Neuronal stem cell (in vitro differentiated cells): ENCODE measurements around the gene DPM1.

Experiments
- DNase-seq: peaks from one replicate; pipeline ENCODE4 v3.0.0-alpha.2; 2013; ENCODE audit warnings: low spot score
- H2AFZ ChIP-seq: one replicate; pipeline ENCODE4 v1.6.1; 2013; ENCODE audit warnings: mild to moderate bottlenecking, low read length, inconsistent platforms
- H2AK5ac ChIP-seq: 2 replicates; pipeline ENCODE4 v1.6.1; 2013; ENCODE audit warnings: low read depth, mild to moderate bottlenecking, inconsistent platforms, low read length, moderate library complexity, mixed read lengths
- H2BK120ac ChIP-seq: 2 replicates; pipeline ENCODE4 v1.6.1; 2013; ENCODE audit warnings: low read depth, mild to moderate bottlenecking, inconsistent platforms, low read length, moderate library complexity, mixed read lengths
- H2BK12ac ChIP-seq: one replicate; pipeline ENCODE4 v1.6.1; 2013; ENCODE audit warnings: low read length, inconsistent platforms
- H2BK15ac ChIP-seq: 2 replicates; pipeline ENCODE4 v1.6.1; 2013; ENCODE audit warnings: mild to moderate bottlenecking, low read length, inconsistent platforms, mixed read lengths
- H2BK5ac ChIP-seq: one replicate; pipeline ENCODE4 v1.6.1; 2013; ENCODE audit warnings: inconsistent platforms, mild to moderate bottlenecking, low read length, moderate library complexity
- H3K14ac ChIP-seq: one replicate; pipeline ENCODE4 v1.6.1; 2013; ENCODE audit warnings: low read length, inconsistent platforms
- H3K18ac ChIP-seq: 2 replicates; pipeline ENCODE4 v1.6.1; 2013; ENCODE audit warnings: low read length, inconsistent platforms
- H3K23ac ChIP-seq: 2 replicates; pipeline ENCODE4 v1.6.1; 2013; ENCODE audit warnings: low read depth, mild to moderate bottlenecking, mixed read lengths, low read length, inconsistent platforms; ENCODE audit not compliant: poor library complexity
- H3K27ac ChIP-seq: replicated peaks from 3 replicates; pipeline ENCODE4 v1.5.1; 2013; ENCODE audit warnings: low read length, inconsistent platforms
- H3K27me3 ChIP-seq, 3 experiments: 2 replicates each; pipeline ENCODE4 v1.6.1; 2013; ENCODE audit warnings: low read length in 3 of 3, mild to moderate bottlenecking in 2 of 3, inconsistent platforms in 1 of 3, low read depth in 1 of 3, mixed read lengths in 1 of 3, moderate library complexity in 1 of 3; ENCODE audit not compliant: control insufficient read depth in 3 of 3, insufficient read depth in 3 of 3
- H3K36me3 ChIP-seq, 2 donors: replicated peaks in 1 of 2; 2 replicates each; pipeline ENCODE4 v1.6.1; 2013; ENCODE audit warnings: low read length in 2 of 2; ENCODE audit not compliant: control insufficient read depth in 2 of 2, insufficient read depth in 2 of 2
- H3K4ac ChIP-seq: 2 replicates; pipeline ENCODE4 v1.6.1; 2013; ENCODE audit warnings: inconsistent platforms, mild to moderate bottlenecking, low read length, moderate library complexity
- H3K4me1 ChIP-seq, 2 donors: 1 replicate in 1 of 2; 2 replicates in 1 of 2; pipeline ENCODE4 v1.6.1; 2013; ENCODE audit warnings: low read length in 2 of 2, low read depth in 1 of 2; ENCODE audit not compliant: control insufficient read depth in 2 of 2, insufficient read depth in 1 of 2
- H3K4me2 ChIP-seq: one replicate; pipeline ENCODE4 v1.6.1; 2013; ENCODE audit warnings: mild to moderate bottlenecking, low read length, inconsistent platforms; ENCODE audit not compliant: insufficient read depth, poor library complexity, severe bottlenecking
- H3K4me3 ChIP-seq, 2 donors: 2 replicates each; pipeline ENCODE4 v1.5.1; 2013; ENCODE audit warnings: low read length in 2 of 2, mild to moderate bottlenecking in 2 of 2, inconsistent platforms in 1 of 2, moderate library complexity in 1 of 2
- H3K79me1 ChIP-seq: one replicate; pipeline ENCODE4 v1.6.1; 2013; ENCODE audit warnings: low read depth, mild to moderate bottlenecking, inconsistent platforms, low read length, moderate library complexity
- H3K9ac ChIP-seq: one replicate; pipeline ENCODE4 v1.6.1; 2013; ENCODE audit warnings: mild to moderate bottlenecking, low read depth, low read length, inconsistent platforms; ENCODE audit not compliant: poor library complexity
- H3K9me3 ChIP-seq, 2 donors: replicated peaks in 1 of 2; 2 replicates each; pipeline versions ENCODE3 to v1.6.1; 2013; ENCODE audit warnings: low read length in 2 of 2, mild to moderate bottlenecking in 2 of 2, inconsistent platforms in 1 of 2, low read depth in 1 of 2, mixed read lengths in 1 of 2, moderate library complexity in 1 of 2; ENCODE audit not compliant: control insufficient read depth in 2 of 2, insufficient read depth in 1 of 2
- H4K8ac ChIP-seq: one replicate; pipeline ENCODE4 v1.6.1; 2013; ENCODE audit warnings: low read depth, mild to moderate bottlenecking, inconsistent platforms, low read length, moderate library complexity
- H4K91ac ChIP-seq: one replicate; pipeline ENCODE4 v1.6.1; 2013; ENCODE audit warnings: low read length, low read depth, mild to moderate bottlenecking, inconsistent platforms; ENCODE audit not compliant: poor library complexity
- WGBS, 2 donors: extraction: QIAGEN DNeasy Blood & Tissue Kit; methylation state at CpG; one replicate each; pipeline ENCODE4 v1.1.7; 2013; ENCODE audit warnings: missing lambda C conversion rate in 2 of 2, mixed read lengths in 1 of 2; ENCODE audit not compliant: insufficient read length in 2 of 2, insufficient replicate concordance in 1 of 2; ENCODE audit errors: extremely low coverage in 2 of 2; 5-methylcytosine and 5-hydroxymethylcytosine counted together

DPM1 gene

GRCh38 chr20:50992336-50992732, 34.0 kb upstream of the DPM1 start:
- no peaks in the 10 kb centered on the region for H3K79me1 ChIP-seq
- H2BK120ac ChIP-seq, result no peak overlapping the region
- no peak for DNase-seq
- no peak overlapping the region for H2AK5ac ChIP-seq
- no peak overlapping the region for H3K23ac ChIP-seq
- H3K9me3 ChIP-seq, result no peaks in the 10 kb centered on the region
- no peak overlapping the region for H3K27ac ChIP-seq
- no peak overlapping the region for H3K4ac ChIP-seq
- H4K91ac ChIP-seq, result no peak overlapping the region
- H2BK15ac ChIP-seq, result no peak overlapping the region
- H3K4me2 ChIP-seq, result no peak overlapping the region
- no peak overlapping the region for H3K18ac ChIP-seq
- H2BK5ac ChIP-seq, result no peak overlapping the region
- no peak overlapping the region for H3K4me3 ChIP-seq
- no peak overlapping the region for H4K8ac ChIP-seq
- peak overlapping the region; percentile 14 for H2BK12ac ChIP-seq
- no peak overlapping the region for H3K14ac ChIP-seq
- H3K4me1 ChIP-seq, result peaks cover 5 to 6% of the 10 kb centered on the region in 2 donors
- H3K9ac ChIP-seq, result no peak overlapping the region
- no CpG with 5 or more reads among the region's 4 CpGs for WGBS, 2 donors
- peak overlapping the region; percentile 59 for H2AFZ ChIP-seq
- peaks cover 0 to 3% (median 0%) of the 10 kb centered on the region in 3 experiments for H3K27me3 ChIP-seq
- no peaks in the 10 kb centered on the region for H3K36me3 ChIP-seq

DNA sequence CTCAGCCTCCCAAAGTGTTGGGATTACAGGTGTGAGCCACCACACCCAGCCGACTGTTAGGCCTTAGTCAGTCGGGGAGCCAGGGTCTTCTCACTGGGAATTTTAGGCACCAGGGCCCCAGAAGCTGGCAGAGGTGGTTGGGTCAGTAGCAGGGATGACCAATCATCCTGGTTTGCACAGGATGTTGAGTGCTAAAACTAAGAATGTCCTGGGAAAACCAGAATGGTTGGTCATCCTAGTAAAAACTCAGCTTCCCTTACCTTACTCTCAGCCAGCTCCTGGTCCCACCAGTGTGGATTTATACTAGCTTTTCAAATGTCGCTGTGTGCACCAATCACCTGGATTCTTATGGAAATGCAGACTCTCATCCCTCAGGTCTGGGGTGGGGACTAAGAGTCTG, 32.7 kb upstream of the DPM1 start:
- no peak overlapping the region for H3K18ac ChIP-seq
- H2BK15ac ChIP-seq, result no peak overlapping the region
- no peak overlapping the region for H2BK5ac ChIP-seq
- H2BK120ac ChIP-seq, result no peak overlapping the region
- no CpG with 5 or more reads among the region's 3 CpGs for WGBS, 2 donors
- H2BK12ac ChIP-seq, result no peak overlapping the region
- H3K9ac ChIP-seq, result no peak overlapping the region
- no peak overlapping the region for H3K4me3 ChIP-seq
- no peak overlapping the region for H3K4ac ChIP-seq
- H3K4me2 ChIP-seq, result no peak overlapping the region
- no peaks in the 10 kb centered on the region for H3K27me3 ChIP-seq
- H3K14ac ChIP-seq, result no peak overlapping the region
- H3K23ac ChIP-seq, result no peak overlapping the region
- H4K91ac ChIP-seq, result no peak overlapping the region
- H2AK5ac ChIP-seq, result no peak overlapping the region
- H2AFZ ChIP-seq, result no peak overlapping the region
- no peak overlapping the region for H3K27ac ChIP-seq
- H4K8ac ChIP-seq, result no peak overlapping the region
- H3K9me3 ChIP-seq, result no peaks in the 10 kb centered on the region
- DNase-seq, result no peak
- no peaks in the 10 kb centered on the region for H3K36me3 ChIP-seq
- H3K79me1 ChIP-seq, result no peaks in the 10 kb centered on the region
- peaks cover 1 to 2% of the 10 kb centered on the region in 2 donors for H3K4me1 ChIP-seq

GRCh38 chr20:50987493-50988210, 29.3 kb upstream of the DPM1 start:
- no peak overlapping the region for H2BK12ac ChIP-seq
- no peak overlapping the region for H4K8ac ChIP-seq
- no peak overlapping the region for H3K18ac ChIP-seq
- H4K91ac ChIP-seq, result no peak overlapping the region
- H3K79me1 ChIP-seq, result no peaks in the 10 kb centered on the region
- H2AK5ac ChIP-seq, result no peak overlapping the region
- no peak overlapping the region for H3K4me2 ChIP-seq
- H3K36me3 ChIP-seq, result no peaks in the 10 kb centered on the region
- no peak overlapping the region for H3K14ac ChIP-seq
- H3K4me3 ChIP-seq, result no peak overlapping the region
- peaks cover 0 to under 1% of the 10 kb centered on the region in 2 donors for H3K4me1 ChIP-seq
- H3K9me3 ChIP-seq, result no peaks in the 10 kb centered on the region
- H3K9ac ChIP-seq, result no peak overlapping the region
- H2BK5ac ChIP-seq, result no peak overlapping the region
- H2BK120ac ChIP-seq, result no peak overlapping the region
- no peak overlapping the region for H2BK15ac ChIP-seq
- WGBS, 2 donors, result no CpG with 5 or more reads among the region's 13 CpGs
- H3K27ac ChIP-seq, result no peak overlapping the region
- no peak overlapping the region for H3K4ac ChIP-seq
- no peak overlapping the region for H3K23ac ChIP-seq
- peak; percentile 88 for DNase-seq
- H3K27me3 ChIP-seq, result no peaks in the 10 kb centered on the region
- peak overlapping the region; percentile 66 for H2AFZ ChIP-seq

- H3K4me1 ChIP-seq, result no peaks in the 10 kb centered on the region
- H3K4ac ChIP-seq, result no peak overlapping the region
- no peaks in the 10 kb centered on the region for H3K36me3 ChIP-seq
- H3K4me3 ChIP-seq, result no peak overlapping the region
- no peak overlapping the region for H2BK120ac ChIP-seq
- H2BK5ac ChIP-seq, result no peak overlapping the region
- no peak overlapping the region for H2BK12ac ChIP-seq
- H3K9me3 ChIP-seq, result no peaks in the 10 kb centered on the region
- H4K91ac ChIP-seq, result no peak overlapping the region
- no peak overlapping the region for H3K23ac ChIP-seq
- no peaks in the 10 kb centered on the region for H3K79me1 ChIP-seq
- no peak overlapping the region for H3K14ac ChIP-seq
- H3K4me2 ChIP-seq, result no peak overlapping the region
- no peak overlapping the region for H3K18ac ChIP-seq
- no CpG with 5 or more reads among the region's 2 CpGs for WGBS, 2 donors
- no peak overlapping the region for H2AK5ac ChIP-seq
- no peak overlapping the region for H4K8ac ChIP-seq
- DNase-seq, result no peak
- no peak overlapping the region for H2BK15ac ChIP-seq
- no peak overlapping the region for H2AFZ ChIP-seq
- no peaks in the 10 kb centered on the region for H3K27me3 ChIP-seq
- no peak overlapping the region for H3K9ac ChIP-seq
- no peak overlapping the region for H3K27ac ChIP-seq
These were observed 25.0 kb upstream of the DPM1 start for GRCh38 chr20:50983321-50983720.
